DND-41 (cell line): ENCODE results near the gene NFIB.

ENCODE experiments used
- EZH2 ChIP-seq: IDR thresholded peaks from 3 replicates; pipeline ENCODE4 v1.6.1; 2012; ENCODE audit warnings: borderline replicate concordance, low read depth, mild to moderate bottlenecking, moderate library complexity, low read length, inconsistent platforms; ENCODE audit not compliant: severe bottlenecking
- TF ChIP-seq, protein P1 (sequence below): IDR thresholded peaks from 2 replicates; pipeline ENCODE4 v1.5.1; 2012; ENCODE audit warnings: borderline replicate concordance, low read length, moderate library complexity, mild to moderate bottlenecking; ENCODE audit not compliant: poor library complexity, severe bottlenecking; ENCODE audit errors: extremely low read depth

DNA sequence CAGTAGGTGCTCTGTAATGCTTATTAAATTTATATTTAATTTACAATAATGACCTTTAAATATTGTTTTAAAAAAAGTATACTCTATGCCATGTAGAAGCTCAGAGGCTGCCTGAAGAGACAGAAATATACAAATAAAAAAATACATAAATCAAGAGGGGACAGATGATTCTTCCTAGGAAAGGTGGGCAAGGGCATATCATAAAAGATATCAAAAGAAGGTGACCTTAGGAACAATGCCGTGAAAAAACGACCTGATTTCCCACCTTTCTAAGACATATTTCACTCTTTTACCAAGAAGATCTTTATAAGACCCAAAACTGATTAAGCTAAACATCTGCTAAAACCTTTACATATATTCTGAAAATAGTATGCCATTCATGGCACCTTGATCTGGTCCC is 128.9 kb downstream of the NFIB start:
- TF ChIP-seq, protein P1, sequence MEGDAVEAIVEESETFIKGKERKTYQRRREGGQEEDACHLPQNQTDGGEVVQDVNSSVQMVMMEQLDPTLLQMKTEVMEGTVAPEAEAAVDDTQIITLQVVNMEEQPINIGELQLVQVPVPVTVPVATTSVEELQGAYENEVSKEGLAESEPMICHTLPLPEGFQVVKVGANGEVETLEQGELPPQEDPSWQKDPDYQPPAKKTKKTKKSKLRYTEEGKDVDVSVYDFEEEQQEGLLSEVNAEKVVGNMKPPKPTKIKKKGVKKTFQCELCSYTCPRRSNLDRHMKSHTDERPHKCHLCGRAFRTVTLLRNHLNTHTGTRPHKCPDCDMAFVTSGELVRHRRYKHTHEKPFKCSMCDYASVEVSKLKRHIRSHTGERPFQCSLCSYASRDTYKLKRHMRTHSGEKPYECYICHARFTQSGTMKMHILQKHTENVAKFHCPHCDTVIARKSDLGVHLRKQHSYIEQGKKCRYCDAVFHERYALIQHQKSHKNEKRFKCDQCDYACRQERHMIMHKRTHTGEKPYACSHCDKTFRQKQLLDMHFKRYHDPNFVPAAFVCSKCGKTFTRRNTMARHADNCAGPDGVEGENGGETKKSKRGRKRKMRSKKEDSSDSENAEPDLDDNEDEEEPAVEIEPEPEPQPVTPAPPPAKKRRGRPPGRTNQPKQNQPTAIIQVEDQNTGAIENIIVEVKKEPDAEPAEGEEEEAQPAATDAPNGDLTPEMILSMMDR = no peak
- TF ChIP-seq EZH2 = no peak
